ENCODE results near the gene CYSTM1.
A peak's percentile ranks its signal among the peaks of the same experiment; 100 is the strongest.

CYSTM1 gene

DNA sequence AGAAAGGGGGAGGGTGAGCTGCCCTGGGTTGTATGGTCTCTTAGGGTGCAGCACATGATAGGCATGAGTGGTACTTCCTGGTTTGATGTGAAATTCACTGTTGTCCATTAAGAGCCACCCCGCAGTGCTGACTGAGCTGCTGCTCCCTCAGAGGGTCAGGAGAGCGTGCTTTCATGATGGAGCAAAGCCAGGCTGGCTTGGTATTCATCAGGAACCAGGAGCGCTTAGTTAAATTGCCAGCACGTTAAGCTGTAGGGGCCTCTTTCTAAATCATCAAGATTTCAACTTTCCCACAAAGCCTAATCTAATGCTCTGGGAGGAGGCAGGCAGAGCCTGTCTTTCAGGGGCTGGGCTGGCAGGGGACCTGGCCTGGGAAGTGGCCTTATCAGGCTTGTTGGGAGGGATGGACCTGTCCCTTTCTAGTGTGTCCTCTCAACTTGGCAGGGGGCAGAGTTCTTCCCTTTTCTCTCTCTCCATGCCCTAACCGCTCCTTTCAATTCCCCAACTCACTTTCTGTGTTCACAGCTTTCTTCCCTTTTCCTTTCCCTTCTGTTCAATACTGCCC is 7.9 kb downstream of the CYSTM1 start:
- POLR2A ChIA-PET, result no interaction called here
- Histone ChIP-seq H3K4me1 (ENCODE audit: control extremely low read depth in 1 of 4, control insufficient read depth in 4 of 4, insufficient read depth in 4 of 4, low read length in 3 of 4) (peaks cover 0 to 6% (median 1%) of the 10 kb centered on the region in 4 experiments), H3K4me3 (ENCODE audit: control insufficient read depth in 1 of 7, extremely low read depth in 1 of 7, insufficient read depth in 4 of 7, low read depth in 2 of 7, low read length in 6 of 7) (no peak overlapping the region), H3K27ac (ENCODE audit: insufficient read depth in 1 of 2, low read depth in 1 of 2, low read length in 2 of 2, poor library complexity in 1 of 2, severe bottlenecking in 2 of 2) (no peak overlapping the region), H3K27me3 (replicated peaks in 2 of 5; ENCODE audit: control insufficient read depth in 4 of 5, insufficient read depth in 5 of 5, low read length in 4 of 5) (no peaks in the 10 kb centered on the region), H3K9me3 (ENCODE audit: control extremely low read depth in 1 of 5, control insufficient read depth in 4 of 5, insufficient read depth in 2 of 5, low read depth in 1 of 5, low read length in 4 of 5) (no peaks in the 10 kb centered on the region), H3K36me3 (ENCODE audit: control insufficient read depth in 4 of 4, insufficient read depth in 4 of 4, low read length in 3 of 4) (no peaks in the 10 kb centered on the region)
- 89% methylated on average over 5 of the region's 5 CpGs for WGBS (ENCODE audit: insufficient coverage)
- DNase-seq, result no peak
- CTCF ChIA-PET, result no interaction called here

DNA sequence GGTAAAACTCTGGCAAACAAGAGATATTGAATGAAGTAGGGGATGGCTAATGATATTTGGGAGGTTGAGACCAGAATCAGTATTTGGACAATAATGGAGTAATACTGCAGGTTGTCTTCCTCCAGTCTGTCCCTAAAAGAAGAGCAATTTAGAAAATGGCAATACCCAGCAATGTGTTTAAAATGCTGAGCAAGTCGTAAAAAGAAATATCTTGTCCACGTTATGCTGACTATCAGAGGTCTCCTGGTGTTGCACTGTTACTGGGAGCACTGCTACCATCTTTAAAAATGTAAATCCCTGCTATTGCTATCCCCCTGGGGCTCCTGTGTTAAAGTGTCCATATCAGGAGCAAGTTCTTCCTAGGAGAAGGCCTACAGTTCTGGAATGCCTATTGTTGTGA is 10.4 kb downstream of the CYSTM1 start:
- ChIA-PET CTCF (interaction anchor here (1.1 kb wide), 1 partner anchor 12 kb away, joined by 3 read pairs; no protein-coding TSS in a partner anchor), POLR2A (no interaction called here)
- Histone ChIP-seq H3K27ac (ENCODE audit: insufficient read depth in 1 of 2, low read depth in 1 of 2, low read length in 2 of 2, poor library complexity in 1 of 2, severe bottlenecking in 2 of 2) (no peak overlapping the region), H3K4me3 (ENCODE audit: control insufficient read depth in 1 of 7, extremely low read depth in 1 of 7, insufficient read depth in 4 of 7, low read depth in 2 of 7, low read length in 6 of 7) (no peak overlapping the region), H3K36me3 (ENCODE audit: control insufficient read depth in 4 of 4, insufficient read depth in 4 of 4, low read length in 3 of 4) (no peaks in the 10 kb centered on the region), H3K27me3 (replicated peaks in 2 of 5; ENCODE audit: control insufficient read depth in 4 of 5, insufficient read depth in 5 of 5, low read length in 4 of 5) (no peaks in the 10 kb centered on the region), H3K9me3 (ENCODE audit: control extremely low read depth in 1 of 5, control insufficient read depth in 4 of 5, insufficient read depth in 2 of 5, low read depth in 1 of 5, low read length in 4 of 5) (no peaks in the 10 kb centered on the region), H3K4me1 (ENCODE audit: control extremely low read depth in 1 of 4, control insufficient read depth in 4 of 4, insufficient read depth in 4 of 4, low read length in 3 of 4) (peaks cover 0 to 6% (median 1%) of the 10 kb centered on the region in 4 experiments)
- no peak for DNase-seq
- 100% methylated on average over 2 of the region's 2 CpGs for WGBS (ENCODE audit: insufficient coverage)

DNA sequence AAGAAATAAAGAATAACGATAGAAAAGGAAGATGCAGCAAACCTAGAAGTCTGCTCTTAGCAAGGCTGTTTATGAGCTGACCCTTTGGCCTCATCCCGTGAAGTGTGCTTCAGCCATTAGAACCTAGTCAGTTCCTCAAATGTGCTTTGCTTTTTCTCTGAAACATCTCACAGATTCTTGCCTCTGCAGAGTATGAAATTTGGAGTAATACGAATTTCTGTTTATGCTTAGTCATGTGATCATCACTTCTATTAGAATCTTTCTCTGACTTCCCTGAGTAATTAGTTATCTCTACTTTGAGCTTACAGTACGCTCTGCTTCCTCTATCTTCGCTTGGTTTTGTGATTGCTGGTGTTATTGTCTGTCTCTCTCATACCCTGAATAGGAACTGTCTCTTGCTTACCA is 11.3 kb downstream of the CYSTM1 start:
- H3K27ac ChIP-seq (ENCODE audit: insufficient read depth in 1 of 2, low read depth in 1 of 2, low read length in 2 of 2, poor library complexity in 1 of 2, severe bottlenecking in 2 of 2), result no peak overlapping the region
- H3K4me1 ChIP-seq (ENCODE audit: control extremely low read depth in 1 of 4, control insufficient read depth in 4 of 4, insufficient read depth in 4 of 4, low read length in 3 of 4), result peaks cover 0 to 6% (median under 1%) of the 10 kb centered on the region in 4 experiments
- ChIA-PET POLR2A (no interaction called here), CTCF (interaction anchor here (0.9 to 1.5 kb wide), 2 partner anchors 39 to 165 kb away, joined by 4 to 5 read pairs; no protein-coding TSS in a partner anchor)
- WGBS (ENCODE audit: insufficient coverage), result 100% methylated on average over 2 of the region's 5 CpGs
- no peaks in the 10 kb centered on the region for H3K9me3 ChIP-seq (ENCODE audit: control extremely low read depth in 1 of 5, control insufficient read depth in 4 of 5, insufficient read depth in 2 of 5, low read depth in 1 of 5, low read length in 4 of 5)
- H3K4me3 ChIP-seq (ENCODE audit: control insufficient read depth in 1 of 7, extremely low read depth in 1 of 7, insufficient read depth in 4 of 7, low read depth in 2 of 7, low read length in 6 of 7), result no peak overlapping the region
- no peaks in the 10 kb centered on the region for H3K36me3 ChIP-seq (ENCODE audit: control insufficient read depth in 4 of 4, insufficient read depth in 4 of 4, low read length in 3 of 4)
- no peaks in the 10 kb centered on the region for H3K27me3 ChIP-seq (replicated peaks in 2 of 5; ENCODE audit: control insufficient read depth in 4 of 5, insufficient read depth in 5 of 5, low read length in 4 of 5)
- DNase-seq, result peak in 1 of 3 donors; percentile 19

DNA sequence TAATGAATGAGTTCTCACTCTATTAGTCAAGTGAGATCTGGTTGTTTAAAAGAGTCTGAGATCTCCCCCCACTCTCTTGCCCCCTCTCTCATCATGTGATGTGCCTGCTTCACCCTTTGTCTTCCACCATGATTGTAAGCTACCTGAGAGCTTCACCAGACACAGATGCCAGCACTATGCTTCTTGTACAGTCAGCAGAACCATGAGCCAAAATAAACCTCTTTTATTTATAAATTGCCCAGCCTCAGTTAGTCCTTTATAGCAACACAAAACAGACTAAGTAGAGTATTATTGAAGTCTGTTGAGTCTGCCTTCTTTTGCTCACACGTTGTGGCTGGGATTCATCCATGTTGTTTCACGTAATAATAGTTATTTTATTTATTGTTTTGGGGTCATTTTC is 14.3 kb downstream of the CYSTM1 start:
- no CpG with 5 or more reads among the region's 2 CpGs for WGBS (ENCODE audit: insufficient coverage)
- no peaks in the 10 kb centered on the region for H3K9me3 ChIP-seq (ENCODE audit: control extremely low read depth in 1 of 5, control insufficient read depth in 4 of 5, insufficient read depth in 2 of 5, low read depth in 1 of 5, low read length in 4 of 5)
- H3K4me3 ChIP-seq (ENCODE audit: control insufficient read depth in 1 of 7, extremely low read depth in 1 of 7, insufficient read depth in 4 of 7, low read depth in 2 of 7, low read length in 6 of 7), result no peak overlapping the region
- no peak for DNase-seq
- no peaks in the 10 kb centered on the region for H3K4me1 ChIP-seq (ENCODE audit: control extremely low read depth in 1 of 4, control insufficient read depth in 4 of 4, insufficient read depth in 4 of 4, low read length in 3 of 4)
- CTCF ChIA-PET, result interaction anchor here (1.0 to 1.2 kb wide), 3 partner anchors 8 to 33 kb away, joined by 3 to 4 read pairs (median 3); no protein-coding TSS in a partner anchor
- no peaks in the 10 kb centered on the region for H3K27me3 ChIP-seq (replicated peaks in 2 of 5; ENCODE audit: control insufficient read depth in 4 of 5, insufficient read depth in 5 of 5, low read length in 4 of 5)
- H3K36me3 ChIP-seq (ENCODE audit: control insufficient read depth in 4 of 4, insufficient read depth in 4 of 4, low read length in 3 of 4), result no peaks in the 10 kb centered on the region
- POLR2A ChIA-PET, result no interaction called here
- H3K27ac ChIP-seq (ENCODE audit: insufficient read depth in 1 of 2, low read depth in 1 of 2, low read length in 2 of 2, poor library complexity in 1 of 2, severe bottlenecking in 2 of 2), result no peak overlapping the region

DNA sequence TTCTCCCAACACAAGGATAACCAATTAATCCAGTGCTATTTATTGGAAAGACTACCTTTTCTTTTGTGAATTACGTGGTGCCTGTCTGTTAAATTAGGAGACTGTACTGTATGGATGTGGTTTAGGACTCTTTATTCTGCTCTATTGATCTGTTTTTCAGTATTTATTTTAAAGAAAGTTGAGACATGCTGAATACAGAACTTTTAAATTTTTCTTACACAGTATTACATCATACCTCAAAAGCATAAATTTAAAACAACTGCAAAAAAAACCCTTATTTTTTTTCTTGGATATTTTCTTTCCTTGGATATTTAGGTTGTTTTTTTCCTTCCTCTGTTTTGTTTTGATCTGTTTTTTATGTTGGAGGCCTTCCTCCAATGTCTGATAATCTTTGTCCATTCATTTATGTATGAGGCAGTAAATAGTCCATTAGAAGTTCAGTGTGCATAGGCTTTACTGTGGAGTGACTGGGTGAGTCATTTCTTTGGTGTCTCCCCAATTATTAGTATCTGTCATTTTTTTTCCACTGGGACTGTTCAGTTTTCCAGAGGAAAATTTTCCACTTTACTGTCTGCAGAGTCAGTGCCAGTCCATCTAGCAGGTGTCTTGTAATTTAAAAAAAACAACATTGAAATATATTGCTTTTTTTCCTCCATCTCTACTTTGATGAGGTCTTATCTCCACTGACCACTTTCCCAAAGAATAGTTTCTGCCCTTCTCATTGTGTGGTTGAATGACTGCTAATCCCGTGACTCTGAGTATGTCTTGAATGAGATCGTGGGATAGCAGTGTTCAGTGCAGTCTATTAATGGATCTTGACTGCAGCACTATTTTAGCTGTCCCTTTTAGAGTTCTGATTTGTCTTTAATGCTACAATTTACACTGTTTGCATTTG is 15.2 kb downstream of the CYSTM1 start:
- ChIA-PET CTCF (interaction anchor here (1.0 to 1.2 kb wide), 4 partner anchors 7 to 147 kb away, joined by 3 to 4 read pairs (median 3); partner anchors contain the start of gene NRG2), POLR2A (interaction anchor here (0.7 kb wide), 1 partner anchor 15 kb away, joined by 3 read pairs; the partner anchor contains the start of gene CYSTM1)
- H3K4me1 ChIP-seq (ENCODE audit: control extremely low read depth in 1 of 4, control insufficient read depth in 4 of 4, insufficient read depth in 4 of 4, low read length in 3 of 4), result no peaks in the 10 kb centered on the region
- no peaks in the 10 kb centered on the region for H3K9me3 ChIP-seq (ENCODE audit: control extremely low read depth in 1 of 5, control insufficient read depth in 4 of 5, insufficient read depth in 2 of 5, low read depth in 1 of 5, low read length in 4 of 5)
- no peak overlapping the region for H3K4me3 ChIP-seq (ENCODE audit: control insufficient read depth in 1 of 7, extremely low read depth in 1 of 7, insufficient read depth in 4 of 7, low read depth in 2 of 7, low read length in 6 of 7)
- WGBS (ENCODE audit: insufficient coverage), result 100% methylated on average over 1 of the region's 3 CpGs
- H3K36me3 ChIP-seq (ENCODE audit: control insufficient read depth in 4 of 4, insufficient read depth in 4 of 4, low read length in 3 of 4), result no peaks in the 10 kb centered on the region
- H3K27ac ChIP-seq (ENCODE audit: insufficient read depth in 1 of 2, low read depth in 1 of 2, low read length in 2 of 2, poor library complexity in 1 of 2, severe bottlenecking in 2 of 2), result no peak overlapping the region
- H3K27me3 ChIP-seq (replicated peaks in 2 of 5; ENCODE audit: control insufficient read depth in 4 of 5, insufficient read depth in 5 of 5, low read length in 4 of 5), result no peaks in the 10 kb centered on the region
- no peak for DNase-seq

DNA sequence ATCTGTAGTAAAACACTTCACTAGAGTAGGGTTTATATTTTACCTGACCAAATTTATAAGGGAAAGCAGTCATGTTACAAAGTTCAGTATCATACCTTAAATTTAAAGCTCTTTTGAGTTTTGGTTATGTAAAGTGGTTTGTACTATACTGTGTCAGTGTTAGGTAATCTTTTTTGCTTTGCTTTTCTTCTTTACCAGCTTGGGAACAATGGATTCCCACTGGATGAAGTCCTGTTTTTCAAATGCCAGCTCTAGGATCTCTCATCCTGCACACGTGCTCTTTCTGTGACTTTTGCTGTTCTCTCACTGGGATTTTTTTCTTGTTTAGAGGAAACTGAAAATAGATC is 15.9 kb downstream of the CYSTM1 start:
- ChIA-PET POLR2A (interaction anchor here (0.7 kb wide), 1 partner anchor 16 kb away, joined by 3 read pairs; the partner anchor contains the start of gene CYSTM1), CTCF (interaction anchor here (0.8 to 1.0 kb wide), 2 partner anchors 45 to 147 kb away, joined by 3 read pairs; partner anchors contain the start of gene NRG2)
- Histone ChIP-seq H3K36me3 (ENCODE audit: control insufficient read depth in 4 of 4, insufficient read depth in 4 of 4, low read length in 3 of 4) (no peaks in the 10 kb centered on the region), H3K27me3 (replicated peaks in 2 of 5; ENCODE audit: control insufficient read depth in 4 of 5, insufficient read depth in 5 of 5, low read length in 4 of 5) (no peaks in the 10 kb centered on the region), H3K4me3 (ENCODE audit: control insufficient read depth in 1 of 7, extremely low read depth in 1 of 7, insufficient read depth in 4 of 7, low read depth in 2 of 7, low read length in 6 of 7) (no peak overlapping the region), H3K9me3 (ENCODE audit: control extremely low read depth in 1 of 5, control insufficient read depth in 4 of 5, insufficient read depth in 2 of 5, low read depth in 1 of 5, low read length in 4 of 5) (no peaks in the 10 kb centered on the region), H3K27ac (ENCODE audit: insufficient read depth in 1 of 2, low read depth in 1 of 2, low read length in 2 of 2, poor library complexity in 1 of 2, severe bottlenecking in 2 of 2) (no peak overlapping the region), H3K4me1 (ENCODE audit: control extremely low read depth in 1 of 4, control insufficient read depth in 4 of 4, insufficient read depth in 4 of 4, low read length in 3 of 4) (no peaks in the 10 kb centered on the region)
- DNase-seq, result no peak
- WGBS (ENCODE audit: insufficient coverage), result no CpG with 5 or more reads among the region's 1 CpG

Data from common myeloid progenitor, CD34-positive (primary cell).